Smooth muscle cell (in vitro differentiated cells): ENCODE results near the gene PEPD. TPM values are rescaled to one million over a fixed set of nuclear protein-coding genes. Genes with fewer than 3 reads are reported as not detected.

Source experiments
- DNase-seq: peaks from one replicate; lab custom pipeline; 2025; ENCODE audit not compliant: unreplicated experiment; lab: John Stamatoyannopoulos, UW
- H2AFZ ChIP-seq: fragments of 200-600 bp; sonication (generic); 2 replicates; pipeline ENCODE4 v1.6.0; 2016; ENCODE audit warnings: antibody characterized with exemption, low read depth, mild to moderate bottlenecking
- H3F3A ChIP-seq: fragments of 200-600 bp; sonication (generic); 2 replicates; pipeline ENCODE4 v1.6.0; 2017; ENCODE audit warnings: antibody characterized with exemption, low read depth
- H3K27ac ChIP-seq: fragments of 200-600 bp; sonication (generic); 2 replicates; pipeline ENCODE4 v1.5.1; 2016; ENCODE audit warnings: low read depth, mild to moderate bottlenecking
- H3K27me3 ChIP-seq: fragments of 200-600 bp; sonication (generic); 2 replicates; pipeline ENCODE4 v1.6.1; 2016; ENCODE audit warnings: low read depth, mild to moderate bottlenecking
- H3K36me3 ChIP-seq: fragments of 200-600 bp; sonication (generic); 2 replicates; pipeline ENCODE4 v1.5.1; 2016; ENCODE audit warnings: low read depth
- H3K4me1 ChIP-seq: fragments of 200-600 bp; sonication (generic); 2 replicates; pipeline ENCODE4 v1.5.1; 2016; ENCODE audit warnings: low read depth
- H3K4me2 ChIP-seq: fragments of 200-600 bp; sonication (generic); 2 replicates; pipeline ENCODE4 v1.6.0; 2016; ENCODE audit warnings: mild to moderate bottlenecking
- H3K4me3 ChIP-seq: fragments of 200-600 bp; sonication (generic); 2 replicates; pipeline ENCODE4 v1.5.1; 2016; ENCODE audit warnings: mild to moderate bottlenecking
- H3K79me2 ChIP-seq: fragments of 200-600 bp; sonication (generic); 2 replicates; pipeline ENCODE4 v1.6.0; 2016; ENCODE audit warnings: low read depth, mild to moderate bottlenecking
- H3K9ac ChIP-seq: fragments of 200-600 bp; sonication (generic); 2 replicates; pipeline ENCODE4 v1.6.0; 2016; ENCODE audit warnings: low read depth
- H3K9me3 ChIP-seq: fragments of 200-600 bp; sonication (generic); replicated peaks from 2 replicates; pipeline ENCODE4 v1.5.1; 2016; ENCODE audit warnings: low read depth
- H4K20me1 ChIP-seq: fragments of 200-600 bp; sonication (generic); 2 replicates; pipeline ENCODE4 v1.6.0; 2016; ENCODE audit warnings: low read depth
- WGBS: methylation state at CpG from one replicate; pipeline ENCODE4 v1.1.7; 2016; ENCODE audit warnings: low lambda C conversion rate; 5-methylcytosine and 5-hydroxymethylcytosine counted together
- polyA plus RNA-seq: library from polyadenylated mRNA; unstranded; fragments of >200 nt; fragmentation: Nextera tagmentation; extraction: Ambion mirVana; gene quantifications from 2 replicates; pipeline ENCODE4 v1.2.1, GENCODE V29; 2016
- total RNA-seq: library from RNA; depleted of rRNA; stranded (reverse); fragments of >200 nt; gene quantifications from 2 replicates; pipeline ENCODE4 v1.2.3, GENCODE V29; 2014
- TF ChIP-seq, protein P1 (sequence below): fragments of 200-600 bp; sonication (generic); IDR thresholded peaks from 2 replicates; pipeline ENCODE4 v1.5.1; 2017; ENCODE audit warnings: borderline replicate concordance, mild to moderate bottlenecking, antibody characterized with exemption; ENCODE audit not compliant: insufficient read depth, poor library complexity, severe bottlenecking

PEPD gene
- total and polyA plus RNA-seq, 2 experiments from 2014 or later = 57.2 to 70.4 TPM

DNA sequence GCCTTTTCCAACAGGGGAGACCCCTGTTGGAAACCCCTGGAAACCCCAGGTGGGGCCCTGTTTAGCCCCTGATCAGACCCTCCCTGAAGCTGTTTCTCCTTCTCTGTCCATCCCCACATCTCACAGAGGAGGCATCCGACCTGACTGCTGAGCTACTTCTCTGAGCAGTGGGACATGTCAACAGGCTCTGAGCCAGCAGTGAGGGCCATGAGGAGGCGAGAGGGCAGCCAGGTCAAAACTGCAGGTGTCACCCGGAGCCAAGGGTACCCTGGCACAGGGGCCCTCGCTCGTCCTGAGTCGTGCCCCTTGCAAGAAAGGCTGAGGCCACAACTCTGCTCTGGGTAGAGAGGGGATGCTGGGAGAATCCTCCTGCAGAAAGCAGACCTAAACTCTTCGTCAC lies 13.6 kb downstream of the PEPD start:
- no peaks in the 10 kb centered on the region for H3K36me3 ChIP-seq
- no peak overlapping the region for H3K27ac ChIP-seq
- no peaks in the 10 kb centered on the region for H3F3A ChIP-seq
- no peaks in the 10 kb centered on the region for H3K4me1 ChIP-seq
- no peak for DNase-seq
- H3K4me2 ChIP-seq = no peak overlapping the region
- no peaks in the 10 kb centered on the region for H3K79me2 ChIP-seq
- H3K4me3 ChIP-seq = no peak overlapping the region
- TF ChIP-seq, protein P1, sequence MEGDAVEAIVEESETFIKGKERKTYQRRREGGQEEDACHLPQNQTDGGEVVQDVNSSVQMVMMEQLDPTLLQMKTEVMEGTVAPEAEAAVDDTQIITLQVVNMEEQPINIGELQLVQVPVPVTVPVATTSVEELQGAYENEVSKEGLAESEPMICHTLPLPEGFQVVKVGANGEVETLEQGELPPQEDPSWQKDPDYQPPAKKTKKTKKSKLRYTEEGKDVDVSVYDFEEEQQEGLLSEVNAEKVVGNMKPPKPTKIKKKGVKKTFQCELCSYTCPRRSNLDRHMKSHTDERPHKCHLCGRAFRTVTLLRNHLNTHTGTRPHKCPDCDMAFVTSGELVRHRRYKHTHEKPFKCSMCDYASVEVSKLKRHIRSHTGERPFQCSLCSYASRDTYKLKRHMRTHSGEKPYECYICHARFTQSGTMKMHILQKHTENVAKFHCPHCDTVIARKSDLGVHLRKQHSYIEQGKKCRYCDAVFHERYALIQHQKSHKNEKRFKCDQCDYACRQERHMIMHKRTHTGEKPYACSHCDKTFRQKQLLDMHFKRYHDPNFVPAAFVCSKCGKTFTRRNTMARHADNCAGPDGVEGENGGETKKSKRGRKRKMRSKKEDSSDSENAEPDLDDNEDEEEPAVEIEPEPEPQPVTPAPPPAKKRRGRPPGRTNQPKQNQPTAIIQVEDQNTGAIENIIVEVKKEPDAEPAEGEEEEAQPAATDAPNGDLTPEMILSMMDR = no peak
- no peaks in the 10 kb centered on the region for H3K27me3 ChIP-seq
- H2AFZ ChIP-seq = no peak overlapping the region
- no peak overlapping the region for H3K9ac ChIP-seq
- H3K9me3 ChIP-seq = no peaks in the 10 kb centered on the region
- 97% methylated on average over 7 of the region's 7 CpGs for WGBS
- H4K20me1 ChIP-seq = peaks cover 26% of the 10 kb centered on the region

DNA sequence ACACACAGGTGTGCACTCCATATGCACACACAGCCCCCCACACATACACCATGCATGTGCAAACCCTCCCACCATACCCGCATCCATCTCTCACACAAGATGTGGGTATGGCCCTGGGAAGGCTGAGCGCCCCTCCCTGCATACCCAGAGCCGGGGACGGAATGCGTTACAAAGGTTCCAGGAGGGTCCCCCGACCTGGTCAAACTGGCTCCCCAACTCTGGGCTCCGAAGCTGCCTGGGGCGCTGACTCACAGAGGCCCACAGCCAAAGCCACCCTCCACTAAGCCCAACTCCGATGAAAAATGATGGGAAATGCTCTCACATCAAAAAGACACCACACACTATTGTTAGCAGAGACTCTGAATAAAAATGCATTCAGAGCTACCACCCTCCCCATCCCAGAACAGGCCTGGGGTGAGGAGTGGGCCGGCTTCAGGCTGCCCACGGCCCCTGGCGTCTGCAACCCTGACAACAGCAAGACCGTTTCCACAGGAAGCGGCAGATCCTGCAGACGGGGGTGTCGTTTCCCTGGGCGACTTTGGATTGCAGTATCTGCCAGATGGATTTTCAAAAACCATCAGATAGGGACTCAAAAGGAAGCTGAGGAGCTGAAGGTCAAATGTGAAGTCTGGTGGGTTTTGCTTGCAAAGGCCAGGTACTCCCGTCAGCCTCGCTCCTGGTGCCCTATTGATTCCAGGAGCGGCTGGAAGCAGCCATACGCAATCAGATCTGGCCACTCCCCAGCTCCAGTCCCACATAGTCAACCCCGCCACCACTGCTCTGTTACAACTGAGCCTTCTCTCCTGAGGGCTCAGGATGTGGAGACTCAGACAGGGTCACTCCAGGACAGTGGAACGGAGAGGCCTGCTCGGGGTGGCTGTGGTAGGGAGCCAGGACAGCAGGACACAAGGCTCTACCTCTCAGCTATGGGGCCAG lies 14.3 kb downstream of the PEPD start:
- Histone ChIP-seq H2AFZ (no peak overlapping the region), H3F3A (no peaks in the 10 kb centered on the region), H3K36me3 (no peaks in the 10 kb centered on the region), H3K4me3 (no peak overlapping the region), H3K27me3 (no peaks in the 10 kb centered on the region), H3K9me3 (no peaks in the 10 kb centered on the region), H3K4me2 (no peak overlapping the region), H3K79me2 (no peaks in the 10 kb centered on the region), H3K9ac (no peak overlapping the region), H3K4me1 (no peaks in the 10 kb centered on the region), H4K20me1 (peaks cover 20% of the 10 kb centered on the region), H3K27ac (no peak overlapping the region)
- WGBS = 66% methylated on average over 24 of the region's 24 CpGs
- DNase-seq = no peak
- TF ChIP-seq, protein P1 = no peak

DNA sequence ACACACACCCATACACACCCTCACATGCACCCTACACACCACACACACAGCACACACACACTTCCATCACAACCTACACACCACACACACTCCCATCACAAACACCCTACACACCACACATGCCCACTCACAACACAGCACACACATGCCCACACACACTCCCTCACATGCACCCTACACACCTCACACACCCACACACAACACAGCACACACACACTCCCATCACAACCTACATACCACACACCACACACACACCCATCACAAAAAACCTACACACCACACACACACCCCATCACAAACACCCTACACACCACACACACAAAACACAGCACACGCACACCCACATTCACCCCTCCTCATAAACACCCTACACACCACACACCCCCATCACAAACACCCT lies 15.1 kb downstream of the PEPD start:
- no peak overlapping the region for H2AFZ ChIP-seq
- 100% methylated on average over 1 of the region's 1 CpG for WGBS

More for the DNA sequence above, 15.1 kb downstream of the PEPD start:
- no peak overlapping the region for H3K9ac ChIP-seq
- H3K4me1 ChIP-seq = no peaks in the 10 kb centered on the region
- peaks cover 13% of the 10 kb centered on the region for H4K20me1 ChIP-seq
- H3K4me3 ChIP-seq = no peak overlapping the region
- DNase-seq = no peak
- H3K27me3 ChIP-seq = no peaks in the 10 kb centered on the region
- no peak overlapping the region for H3K4me2 ChIP-seq
- no peaks in the 10 kb centered on the region for H3K79me2 ChIP-seq
- H3K27ac ChIP-seq = no peak overlapping the region
- no peaks in the 10 kb centered on the region for H3F3A ChIP-seq
- H3K9me3 ChIP-seq = no peaks in the 10 kb centered on the region
- TF ChIP-seq, protein P1 = no peak
- no peaks in the 10 kb centered on the region for H3K36me3 ChIP-seq
